ENCODE data around the gene ARHGAP26.
A peak's percentile ranks its signal among the peaks of the same experiment; 100 is the strongest.

Gene ARHGAP26

GRCh38 chr5:142831009-142831383 is 60.8 kb downstream of the ARHGAP26 start:
- no peak for DNase-seq (ENCODE audit: low spot score)

GRCh38 chr5:142832263-142832662 is 62.1 kb downstream of the ARHGAP26 start:
- no peak for DNase-seq (ENCODE audit: low spot score)

- DNase-seq (ENCODE audit: low spot score), result no peak
These were observed 63.6 kb downstream of the ARHGAP26 start for GRCh38 chr5:142833517-142834449.

GRCh38 chr5:142834504-142834903 is 64.3 kb downstream of the ARHGAP26 start:
- DNase-seq (ENCODE audit: low spot score), result no peak

- DNase-seq (ENCODE audit: low spot score), result no peak
These were observed 65.4 kb downstream of the ARHGAP26 start for GRCh38 chr5:142835540-142835939.

GRCh38 chr5:142836048-142836447 is 65.9 kb downstream of the ARHGAP26 start:
- no peak for DNase-seq (ENCODE audit: low spot score)

- no peak for DNase-seq (ENCODE audit: low spot score)
These were observed 67.0 kb downstream of the ARHGAP26 start for GRCh38 chr5:142837081-142837725.

GRCh38 chr5:142838845-142839244 is 68.7 kb downstream of the ARHGAP26 start:
- no peak for DNase-seq (ENCODE audit: low spot score)

GRCh38 chr5:142839711-142840346 is 69.7 kb downstream of the ARHGAP26 start:
- no peak for DNase-seq (ENCODE audit: low spot score)

- no peak for DNase-seq (ENCODE audit: low spot score)
These were observed 70.4 kb downstream of the ARHGAP26 start for GRCh38 chr5:142840575-142840974.

GRCh38 chr5:142841511-142842265 is 71.5 kb downstream of the ARHGAP26 start:
- DNase-seq (ENCODE audit: low spot score), result peak; percentile 59

- DNase-seq (ENCODE audit: low spot score), result no peak
These were observed 73.1 kb downstream of the ARHGAP26 start for GRCh38 chr5:142842994-142843905.

- DNase-seq (ENCODE audit: low spot score), result no peak
These were observed 74.7 kb downstream of the ARHGAP26 start for GRCh38 chr5:142844866-142845265.

- no peak for DNase-seq (ENCODE audit: low spot score)
These were observed 75.3 kb downstream of the ARHGAP26 start for GRCh38 chr5:142845402-142845921.

GRCh38 chr5:142845954-142846398 is 75.8 kb downstream of the ARHGAP26 start:
- DNase-seq (ENCODE audit: low spot score), result no peak

- no peak for DNase-seq (ENCODE audit: low spot score)
These were observed 76.2 kb downstream of the ARHGAP26 start for GRCh38 chr5:142846406-142846805.

GRCh38 chr5:142847898-142848790 is 78.0 kb downstream of the ARHGAP26 start:
- no peak for DNase-seq (ENCODE audit: low spot score)

GRCh38 chr5:142849466-142849865 is 79.3 kb downstream of the ARHGAP26 start:
- DNase-seq (ENCODE audit: low spot score), result no peak

GRCh38 chr5:142849880-142850279 is 79.7 kb downstream of the ARHGAP26 start:
- DNase-seq (ENCODE audit: low spot score), result no peak

GRCh38 chr5:142851731-142852130 is 81.6 kb downstream of the ARHGAP26 start:
- DNase-seq (ENCODE audit: low spot score), result no peak

All from ecto neural progenitor cell (in vitro differentiated cells).